HG02884 (cell line): ENCODE results near the gene CFTR.
"Not testable (repeated sequence)": the region's sequence is repeated elsewhere in the genome, so short reads cannot be mapped to it uniquely, and the experiment has no call there.

Source experiments
- ATAC-seq: cut with Tn5 transposase; IDR thresholded peaks from one replicate; pipeline ENCODE4 v1.9.1; 2021; ENCODE audit warnings: mild to moderate bottlenecking, moderate library complexity; ENCODE audit not compliant: unreplicated experiment

The CFTR gene

DNA sequence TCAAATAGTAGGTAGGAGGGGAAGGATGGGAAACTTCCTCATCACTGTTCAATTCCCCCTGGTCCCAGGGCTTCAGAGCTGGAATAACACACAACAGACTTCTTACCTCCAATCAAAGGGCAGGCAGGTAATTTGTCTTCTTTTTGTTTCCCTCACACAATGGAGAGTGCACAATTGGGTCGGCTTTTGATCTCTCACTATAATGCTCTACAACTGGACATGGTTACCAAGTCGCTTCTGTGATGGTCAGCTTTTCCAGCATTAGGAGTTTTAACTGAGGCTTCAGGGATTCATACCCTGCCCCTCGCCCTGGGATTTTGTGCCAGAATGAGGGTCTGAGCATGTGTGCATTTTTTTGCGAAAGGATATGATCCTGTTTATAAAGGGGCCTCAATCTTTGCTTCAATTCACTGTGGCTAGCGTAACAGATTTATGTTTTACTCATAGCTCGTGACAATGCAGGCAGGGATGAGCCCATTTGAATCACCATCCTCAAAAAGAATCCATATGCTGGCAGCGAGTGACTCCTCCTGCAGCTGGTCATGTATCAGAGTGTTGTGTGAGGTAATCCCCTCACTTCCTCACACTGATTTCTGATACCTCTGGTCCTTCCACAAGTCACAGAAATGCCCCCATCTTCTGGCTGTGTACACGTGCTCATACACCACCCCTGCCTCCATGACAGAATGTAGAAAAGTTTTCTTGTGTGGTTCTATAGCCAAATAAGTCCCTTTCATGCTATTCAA lies 203.8 kb downstream of the CFTR start:
- no peak for ATAC-seq

GRCh38 chr7:117685795-117686194 lies 206.0 kb downstream of the CFTR start:
- no peak for ATAC-seq

GRCh38 chr7:117686311-117686935 lies 206.6 kb downstream of the CFTR start:
- ATAC-seq, result no peak

DNA sequence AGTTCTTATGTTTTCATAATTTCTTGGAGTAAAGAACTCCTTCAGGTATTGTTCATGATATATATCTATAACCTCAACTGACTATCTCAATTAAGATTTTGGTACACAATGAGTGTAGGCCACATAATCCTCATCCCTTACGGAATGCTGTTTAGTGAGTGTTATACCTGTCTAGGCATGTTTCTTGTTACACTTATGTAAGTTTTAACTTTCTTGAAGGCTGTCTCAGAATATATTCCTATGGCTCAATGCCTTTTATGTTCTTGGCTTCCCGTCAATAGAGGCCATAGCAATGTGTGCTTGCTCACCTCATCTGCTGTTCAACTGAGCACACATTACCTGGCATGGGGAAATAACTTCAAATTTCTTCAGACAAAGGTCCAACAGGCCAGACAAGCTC lies 208.3 kb downstream of the CFTR start:
- no peak for ATAC-seq

GRCh38 chr7:117689406-117689805 lies 209.6 kb downstream of the CFTR start:
- ATAC-seq, result no peak

GRCh38 chr7:117690147-117690546 lies 210.3 kb downstream of the CFTR start:
- ATAC-seq, result no peak

- no peak for ATAC-seq
Observed at GRCh38 chr7:117692338-117692737, 212.5 kb downstream of the CFTR start.

GRCh38 chr7:117698018-117698417 lies 218.2 kb downstream of the CFTR start:
- no peak for ATAC-seq

DNA sequence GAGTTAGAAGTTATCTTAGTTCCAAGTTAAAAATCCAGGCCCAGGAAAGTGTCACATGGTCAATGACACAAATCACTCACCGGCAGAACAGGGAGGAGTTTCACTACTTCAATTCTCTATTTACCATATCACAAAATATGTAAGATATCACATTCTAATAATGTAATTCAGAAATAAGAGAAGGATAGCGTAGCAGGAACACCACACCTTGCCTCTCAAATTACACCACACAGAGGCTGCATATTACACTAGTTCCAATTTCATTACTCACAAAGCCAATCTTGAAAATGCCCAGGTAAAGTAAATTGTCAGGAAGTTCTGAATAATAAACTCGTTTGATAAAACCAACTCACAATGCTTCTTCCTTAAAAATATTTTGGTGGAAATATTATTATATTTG lies 224.2 kb downstream of the CFTR start:
- no peak for ATAC-seq

- no peak for ATAC-seq
Observed at GRCh38 chr7:117705630-117706029, 225.8 kb downstream of the CFTR start.

DNA sequence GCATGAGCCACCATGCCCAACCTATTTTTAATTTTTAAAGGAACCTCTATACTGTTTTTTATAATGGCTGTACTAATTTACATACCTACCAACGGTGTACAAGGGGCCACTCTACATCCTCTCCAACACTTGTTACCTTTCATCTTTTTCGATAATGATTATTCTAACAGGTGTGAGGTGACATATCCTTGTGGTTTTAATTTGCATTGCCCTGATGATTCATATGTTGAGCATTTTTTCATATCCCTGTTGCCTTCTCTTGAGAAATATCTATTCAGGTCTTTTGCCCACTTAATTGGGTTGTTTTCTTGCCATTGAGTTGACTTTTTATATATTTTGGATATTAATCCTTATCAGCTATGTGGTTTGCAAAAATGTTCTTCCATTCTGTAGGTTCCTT lies 226.4 kb downstream of the CFTR start:
- no peak for ATAC-seq

DNA sequence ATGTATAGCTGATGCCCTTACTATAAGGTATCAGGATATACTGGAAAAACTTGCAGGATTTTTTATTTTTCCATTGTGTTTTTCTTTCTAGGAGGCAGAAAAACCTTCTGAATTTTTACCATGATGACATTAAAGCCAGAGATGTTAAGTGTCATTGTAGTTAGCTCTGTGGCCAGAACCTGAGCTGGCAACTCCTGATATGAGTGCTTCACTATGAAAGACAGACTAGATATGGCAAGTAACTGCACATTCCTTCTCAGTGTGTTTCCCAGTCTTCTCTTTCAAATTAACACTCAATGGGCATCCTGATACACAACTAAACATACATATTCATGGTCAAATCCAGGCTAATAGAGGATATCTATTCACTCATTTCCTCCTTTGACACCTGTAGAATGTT lies 227.3 kb downstream of the CFTR start:
- ATAC-seq, result no peak

DNA sequence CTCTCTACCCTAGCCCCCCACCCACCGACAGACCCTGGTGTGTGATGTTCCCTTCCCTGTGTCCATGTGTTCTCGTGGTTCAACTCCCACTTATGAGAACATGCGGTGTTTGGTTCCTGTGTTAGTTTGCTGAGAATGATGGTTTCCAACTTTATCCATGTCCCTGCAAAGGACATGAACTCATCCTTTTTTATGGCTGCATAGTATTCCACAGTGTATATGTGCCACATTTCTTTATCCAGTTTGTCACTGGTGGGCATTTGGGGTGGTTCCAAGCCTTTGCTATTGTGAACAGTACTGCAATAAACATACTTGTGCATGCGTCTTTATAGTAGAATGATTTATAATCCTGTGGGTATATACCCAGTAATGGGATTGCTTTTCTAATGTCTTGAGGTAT lies 228.3 kb downstream of the CFTR start:
- not testable (repeated sequence) for ATAC-seq

GRCh38 chr7:117711556-117711955 lies 231.7 kb downstream of the CFTR start:
- ATAC-seq, result no peak

DNA sequence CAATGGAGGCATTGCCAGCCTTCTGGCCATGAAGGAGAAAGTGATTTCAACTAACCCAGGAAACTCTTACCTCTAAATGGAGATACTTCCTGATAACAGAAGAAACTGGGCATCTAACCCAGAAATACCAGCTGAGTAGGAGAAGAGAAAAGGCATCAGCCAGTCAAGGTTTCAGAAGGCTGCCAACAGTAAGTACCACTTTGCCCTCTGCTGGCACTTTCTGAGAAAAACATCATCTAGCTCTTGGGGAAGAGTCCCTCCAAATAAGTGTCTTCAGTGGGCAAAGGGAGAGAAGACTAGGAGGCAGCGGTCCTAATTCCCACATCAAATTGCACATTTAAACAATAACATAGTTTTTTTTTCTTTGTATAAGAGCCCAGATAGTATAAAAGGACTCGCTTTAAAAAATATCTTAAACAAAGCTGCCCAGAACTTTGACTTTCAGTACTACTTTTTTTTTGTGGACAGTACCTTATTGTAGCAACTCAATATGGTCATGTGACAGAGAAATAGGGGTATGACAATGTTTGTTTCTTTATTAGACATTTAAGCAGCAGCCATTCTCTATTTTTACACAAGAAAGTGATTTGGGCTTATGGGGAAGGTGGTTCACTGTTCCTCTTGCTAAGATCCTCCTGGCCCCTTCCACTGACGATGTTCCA lies 236.1 kb downstream of the CFTR start:
- peak; percentile 83 for ATAC-seq

DNA sequence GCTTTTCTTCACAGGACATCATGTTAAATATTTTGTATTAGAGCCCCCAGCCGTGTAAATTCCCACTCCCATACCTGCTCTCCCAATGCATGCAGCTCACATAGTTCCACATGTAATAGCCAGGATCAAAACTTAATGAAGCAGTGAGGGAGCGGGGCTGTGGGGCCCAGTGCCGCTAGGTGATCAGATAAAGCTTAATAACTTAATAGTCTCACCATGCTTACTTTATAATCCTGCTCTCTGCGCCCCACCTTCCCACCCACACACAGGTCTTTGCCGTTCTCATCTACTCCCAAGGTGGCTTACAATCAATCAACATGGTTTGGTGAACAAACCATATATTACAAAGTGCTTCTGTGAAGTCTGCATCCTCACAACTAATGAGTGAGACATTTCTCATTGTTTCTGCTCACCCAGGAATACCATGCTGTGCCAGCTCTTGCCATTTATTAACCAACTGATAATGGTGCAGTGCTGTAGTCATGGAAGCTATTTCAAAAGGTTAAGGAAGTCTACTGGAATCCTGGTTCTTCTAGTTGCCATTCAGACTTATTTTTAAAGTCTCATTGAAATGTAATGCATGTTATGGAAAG lies 237.0 kb downstream of the CFTR start:
- no peak for ATAC-seq

- no peak for ATAC-seq
Observed at GRCh38 chr7:117717357-117717756, 237.5 kb downstream of the CFTR start.
